ENCODE results near the gene PSMB2.
"Not testable (repeated sequence)": the region's sequence is repeated elsewhere in the genome, so short reads cannot be mapped to it uniquely, and the experiment has no call there.

PSMB2 gene

GRCh38 chr1:35586808-35587207, 54.5 kb downstream of the PSMB2 start:
- TF ChIP-seq CTCF (IDR thresholded peaks at IDR 0.05; ENCODE audit: low read length) (no peak), EZH2 (IDR thresholded peaks at IDR 0.05; ENCODE audit: borderline replicate concordance, low read length) (no peak)
- Histone ChIP-seq H3F3A (ENCODE audit: insufficient read depth, low read length) (no peaks in the 10 kb centered on the region), H3K4me1 (ENCODE audit: insufficient read depth, low read length, severe bottlenecking) (no peaks in the 10 kb centered on the region)

GRCh38 chr1:35585805-35586204, 55.5 kb downstream of the PSMB2 start:
- H3K9ac ChIP-seq (ENCODE audit: low read length); H3K36me3 ChIP-seq (ENCODE audit: insufficient read depth, low read length); H3K27me3 ChIP-seq (ENCODE audit: insufficient read depth, low read length); H3K27ac ChIP-seq (ENCODE audit: low read depth, low read length, poor library complexity, severe bottlenecking); H4K20me1 ChIP-seq (ENCODE audit: insufficient read depth, low read length); H3K4me1 ChIP-seq (ENCODE audit: insufficient read depth, low read length, severe bottlenecking); H3K4me2 ChIP-seq (ENCODE audit: low read length); H3F3A ChIP-seq (ENCODE audit: insufficient read depth, low read length); H3K79me2 ChIP-seq (ENCODE audit: insufficient read depth, low read length); H2AFZ ChIP-seq (ENCODE audit: low read length); H3K9me3 ChIP-seq (ENCODE audit: low read length); H3K9me2 ChIP-seq (ENCODE audit: low read depth, low read length); H3K4me3 ChIP-seq (ENCODE audit: low read depth, low read length, poor library complexity, severe bottlenecking): not testable (repeated sequence)

More at GRCh38 chr1:35586808-35587207, 54.5 kb downstream of the PSMB2 start:
- Histone ChIP-seq H3K9ac (ENCODE audit: low read length) (no peak overlapping the region), H2AFZ (ENCODE audit: low read length) (no peak overlapping the region), H3K27me3 (ENCODE audit: insufficient read depth, low read length) (no peaks in the 10 kb centered on the region), H3K9me2 (ENCODE audit: low read depth, low read length) (no peaks in the 10 kb centered on the region), H3K36me3 (ENCODE audit: insufficient read depth, low read length) (no peaks in the 10 kb centered on the region), H3K9me3 (ENCODE audit: low read length) (no peaks in the 10 kb centered on the region), H3K4me3 (ENCODE audit: low read depth, low read length, poor library complexity, severe bottlenecking) (no peak overlapping the region), H3K4me2 (ENCODE audit: low read length) (no peak overlapping the region), H4K20me1 (ENCODE audit: insufficient read depth, low read length) (no peaks in the 10 kb centered on the region), H3K27ac (ENCODE audit: low read depth, low read length, poor library complexity, severe bottlenecking) (no peak overlapping the region), H3K79me2 (ENCODE audit: insufficient read depth, low read length) (no peaks in the 10 kb centered on the region)

- no peak overlapping the region for H2AFZ ChIP-seq (ENCODE audit: low read length)
- no peak for TF ChIP-seq CTCF (IDR thresholded peaks at IDR 0.05; ENCODE audit: low read length)
- TF ChIP-seq EZH2 (IDR thresholded peaks at IDR 0.05; ENCODE audit: borderline replicate concordance, low read length), result no peak
- no peaks in the 10 kb centered on the region for H3F3A ChIP-seq (ENCODE audit: insufficient read depth, low read length)
- H3K4me1 ChIP-seq (ENCODE audit: insufficient read depth, low read length, severe bottlenecking), result peaks cover 11% of the 10 kb centered on the region
- no peak overlapping the region for H3K9ac ChIP-seq (ENCODE audit: low read length)
- no peaks in the 10 kb centered on the region for H3K9me3 ChIP-seq (ENCODE audit: low read length)
- H3K4me3 ChIP-seq (ENCODE audit: low read depth, low read length, poor library complexity, severe bottlenecking), result no peak overlapping the region
- H3K36me3 ChIP-seq (ENCODE audit: insufficient read depth, low read length), result no peaks in the 10 kb centered on the region
- H3K4me2 ChIP-seq (ENCODE audit: low read length), result no peak overlapping the region
- no peak overlapping the region for H3K27ac ChIP-seq (ENCODE audit: low read depth, low read length, poor library complexity, severe bottlenecking)
- no peaks in the 10 kb centered on the region for H3K9me2 ChIP-seq (ENCODE audit: low read depth, low read length)
- no peaks in the 10 kb centered on the region for H3K79me2 ChIP-seq (ENCODE audit: insufficient read depth, low read length)
- no peaks in the 10 kb centered on the region for H4K20me1 ChIP-seq (ENCODE audit: insufficient read depth, low read length)
- no peaks in the 10 kb centered on the region for H3K27me3 ChIP-seq (ENCODE audit: insufficient read depth, low read length)
Measured at GRCh38 chr1:35585281-35585680, 56.0 kb downstream of the PSMB2 start.

GRCh38 chr1:35581621-35582020, 59.7 kb downstream of the PSMB2 start:
- not testable (repeated sequence) for H3K27ac ChIP-seq (ENCODE audit: low read depth, low read length, poor library complexity, severe bottlenecking); H3K27me3 ChIP-seq (ENCODE audit: insufficient read depth, low read length); H3K79me2 ChIP-seq (ENCODE audit: insufficient read depth, low read length); H3K9me3 ChIP-seq (ENCODE audit: low read length); H3F3A ChIP-seq (ENCODE audit: insufficient read depth, low read length); H4K20me1 ChIP-seq (ENCODE audit: insufficient read depth, low read length); H3K9ac ChIP-seq (ENCODE audit: low read length); H3K4me2 ChIP-seq (ENCODE audit: low read length); H3K4me3 ChIP-seq (ENCODE audit: low read depth, low read length, poor library complexity, severe bottlenecking); H2AFZ ChIP-seq (ENCODE audit: low read length); H3K9me2 ChIP-seq (ENCODE audit: low read depth, low read length); H3K36me3 ChIP-seq (ENCODE audit: insufficient read depth, low read length)
- H3K4me1 ChIP-seq (ENCODE audit: insufficient read depth, low read length, severe bottlenecking), result peaks cover 29% of the 10 kb centered on the region

All from OCI-LY1 (cell line).